LNCaP clone FGC (cell line): ENCODE measurements around the gene TCAIM.

Experiments used
- DNase-seq: peaks from one replicate; pipeline ENCODE4 v3.0.0-alpha.2; 2011; ENCODE audit warnings: low read depth
- H3K4me3 ChIP-seq: 2 replicates; pipeline ENCODE4 v1.5.1; 2011; ENCODE audit warnings: mild to moderate bottlenecking, low read depth, low read length, control low read depth
- TF ChIP-seq, protein P1 (sequence below): IDR thresholded peaks from 2 replicates; pipeline ENCODE4 v1.5.1; 2012; ENCODE audit warnings: mild to moderate bottlenecking; ENCODE audit not compliant: control insufficient read depth, insufficient read depth; ENCODE audit errors: extremely low read depth

Gene TCAIM

DNA sequence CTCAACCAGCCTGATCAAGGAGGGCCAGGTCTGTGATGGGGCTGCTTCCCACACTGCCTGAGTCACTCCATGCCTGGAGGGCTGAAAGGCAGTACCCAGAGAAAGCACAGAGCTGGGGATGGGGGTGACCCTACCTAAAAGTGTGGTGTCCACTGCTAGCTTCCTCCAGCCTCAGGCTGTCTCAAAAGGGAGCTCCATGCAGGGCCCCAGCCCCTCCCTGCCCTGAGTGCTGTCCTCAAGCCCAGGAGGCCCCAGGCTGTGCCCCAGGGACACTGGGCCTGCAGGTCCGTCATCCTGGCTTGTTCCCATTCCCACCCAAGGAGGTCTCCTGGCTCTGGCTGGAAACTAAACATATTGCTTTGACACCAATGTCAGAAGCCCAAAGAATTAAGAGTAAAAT lies 82.1 kb downstream of the TCAIM start:
- TF ChIP-seq, protein P1, sequence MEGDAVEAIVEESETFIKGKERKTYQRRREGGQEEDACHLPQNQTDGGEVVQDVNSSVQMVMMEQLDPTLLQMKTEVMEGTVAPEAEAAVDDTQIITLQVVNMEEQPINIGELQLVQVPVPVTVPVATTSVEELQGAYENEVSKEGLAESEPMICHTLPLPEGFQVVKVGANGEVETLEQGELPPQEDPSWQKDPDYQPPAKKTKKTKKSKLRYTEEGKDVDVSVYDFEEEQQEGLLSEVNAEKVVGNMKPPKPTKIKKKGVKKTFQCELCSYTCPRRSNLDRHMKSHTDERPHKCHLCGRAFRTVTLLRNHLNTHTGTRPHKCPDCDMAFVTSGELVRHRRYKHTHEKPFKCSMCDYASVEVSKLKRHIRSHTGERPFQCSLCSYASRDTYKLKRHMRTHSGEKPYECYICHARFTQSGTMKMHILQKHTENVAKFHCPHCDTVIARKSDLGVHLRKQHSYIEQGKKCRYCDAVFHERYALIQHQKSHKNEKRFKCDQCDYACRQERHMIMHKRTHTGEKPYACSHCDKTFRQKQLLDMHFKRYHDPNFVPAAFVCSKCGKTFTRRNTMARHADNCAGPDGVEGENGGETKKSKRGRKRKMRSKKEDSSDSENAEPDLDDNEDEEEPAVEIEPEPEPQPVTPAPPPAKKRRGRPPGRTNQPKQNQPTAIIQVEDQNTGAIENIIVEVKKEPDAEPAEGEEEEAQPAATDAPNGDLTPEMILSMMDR: no peak
- H3K4me3 ChIP-seq: no peak overlapping the region
- DNase-seq: no peak

DNA sequence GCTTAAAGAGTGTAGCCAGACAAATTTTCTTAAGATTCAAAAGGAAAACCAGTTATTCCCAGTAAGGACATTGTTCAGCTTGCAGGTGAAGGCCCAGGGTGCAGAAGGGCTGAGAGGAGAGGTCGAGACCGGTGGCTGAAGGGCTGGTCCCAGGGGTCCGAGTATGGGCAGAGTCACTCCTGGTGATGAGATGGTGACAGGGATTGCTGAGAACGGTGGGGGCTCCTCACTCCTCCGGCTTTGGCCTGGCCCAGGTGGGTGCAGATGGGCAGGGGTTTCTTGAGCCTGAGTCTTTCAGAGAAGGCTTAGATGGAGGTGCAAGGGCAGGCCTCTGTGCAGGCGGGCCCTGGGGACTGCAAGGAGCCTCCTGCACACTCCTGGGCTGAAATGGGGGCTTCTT lies 82.7 kb downstream of the TCAIM start:
- no peak for DNase-seq
- H3K4me3 ChIP-seq: no peak overlapping the region
- TF ChIP-seq, protein P1: no peak

DNA sequence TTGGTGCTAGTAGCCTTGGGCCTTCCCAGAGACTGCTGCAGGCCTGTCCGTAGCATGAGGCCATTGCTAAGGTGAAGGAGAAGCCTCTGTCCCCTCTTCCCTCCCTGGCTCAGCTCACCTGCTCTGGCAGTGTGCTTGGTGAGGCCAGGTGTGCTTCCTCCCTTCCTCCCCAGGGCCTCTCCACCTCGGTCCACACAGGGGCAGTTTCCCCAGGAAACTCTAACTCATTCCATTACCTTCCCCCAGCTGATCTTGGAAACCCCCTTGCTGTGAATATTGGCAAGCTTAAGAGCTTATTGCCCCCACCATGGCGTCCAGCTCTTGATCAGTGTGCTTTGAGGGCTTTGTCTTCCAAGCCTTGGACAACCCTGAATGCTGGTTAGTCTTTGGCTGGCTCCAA lies 86.2 kb downstream of the TCAIM start:
- no peak for DNase-seq
- no peak overlapping the region for H3K4me3 ChIP-seq
- TF ChIP-seq, protein P1: no peak

DNA sequence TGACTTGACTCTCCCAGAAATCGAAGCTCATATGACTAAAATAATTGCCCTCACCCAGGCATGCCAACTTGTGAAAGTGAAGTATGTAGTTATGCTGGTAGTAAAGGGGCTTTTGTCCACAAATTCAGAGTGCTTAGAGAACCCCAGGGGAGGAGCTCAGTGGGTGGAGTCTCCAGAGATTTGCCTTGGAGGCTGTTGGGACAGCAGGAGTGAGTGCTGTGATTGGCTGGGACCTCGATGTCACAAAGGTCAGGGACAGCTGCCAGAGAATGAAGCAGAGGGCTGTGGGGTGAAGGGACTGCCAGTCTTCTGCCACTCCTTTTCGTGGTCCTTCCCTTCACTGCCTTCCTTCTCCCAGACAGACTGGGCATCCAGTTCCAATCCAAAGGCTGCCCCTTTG lies 89.1 kb downstream of the TCAIM start:
- TF ChIP-seq, protein P1: no peak
- H3K4me3 ChIP-seq: no peak overlapping the region
- no peak for DNase-seq

DNA sequence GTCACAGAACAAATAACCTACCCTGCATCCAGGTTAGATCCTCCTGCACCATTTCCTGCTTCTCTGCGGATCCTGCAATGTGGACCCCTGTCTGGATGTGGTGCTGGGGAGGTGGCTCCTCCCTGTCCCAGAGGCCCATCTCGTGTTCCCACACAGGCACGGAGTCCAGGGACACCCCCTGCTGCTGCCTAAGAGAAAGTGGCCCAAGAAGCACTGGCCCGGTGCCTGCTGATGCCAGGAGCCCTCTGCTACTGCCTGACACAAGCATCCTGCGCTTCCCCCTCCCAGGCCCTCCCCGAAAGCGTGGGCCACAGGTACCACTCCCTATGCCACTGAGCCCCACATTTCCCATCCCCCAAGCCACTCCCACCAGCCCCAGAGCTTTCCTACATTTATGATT lies 90.3 kb downstream of the TCAIM start:
- H3K4me3 ChIP-seq: no peak overlapping the region
- no peak for DNase-seq
- TF ChIP-seq, protein P1: no peak

DNA sequence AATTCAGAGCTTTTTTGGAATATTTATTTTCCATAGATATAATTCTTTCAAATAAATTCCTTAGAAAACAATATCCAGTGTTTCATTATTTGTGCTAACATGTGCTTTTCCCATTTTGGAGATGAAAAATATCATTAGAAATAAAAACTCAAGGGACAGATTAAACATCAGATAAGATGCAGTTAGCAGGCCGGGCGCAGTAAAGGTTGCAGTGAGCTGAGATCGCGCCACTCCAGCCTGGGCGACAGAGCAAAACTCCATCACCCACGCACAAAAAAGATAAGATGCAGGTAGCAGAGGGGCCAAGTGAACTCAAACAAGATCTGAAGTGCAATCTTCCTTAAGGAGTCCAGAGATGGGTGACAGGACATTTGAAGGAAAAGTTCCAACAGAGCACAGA lies 90.9 kb downstream of the TCAIM start:
- TF ChIP-seq, protein P1: no peak
- DNase-seq: no peak
- no peak overlapping the region for H3K4me3 ChIP-seq

DNA sequence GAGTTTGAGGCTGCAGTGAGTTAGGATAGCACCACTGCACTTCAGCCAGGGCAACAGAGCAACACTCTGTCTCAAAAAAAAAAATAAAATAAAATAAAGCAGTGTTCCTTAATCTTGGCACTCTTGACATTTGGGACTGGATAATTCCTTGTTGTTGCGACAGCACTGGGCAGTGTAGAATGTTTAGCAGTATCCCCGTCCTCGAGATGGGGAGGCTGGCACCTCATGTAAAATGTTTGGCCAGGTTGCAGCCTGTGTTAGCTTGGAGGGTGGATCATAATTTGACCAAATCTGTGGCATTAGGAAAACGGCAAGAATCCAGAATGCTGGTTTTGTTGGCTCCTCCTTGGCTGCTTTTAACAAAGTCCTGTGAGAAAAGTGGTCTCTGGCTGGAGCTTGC lies 91.9 kb downstream of the TCAIM start:
- DNase-seq: no peak
- H3K4me3 ChIP-seq: no peak overlapping the region
- TF ChIP-seq, protein P1: no peak
